ENCODE data around the gene NHSL1.

Gene NHSL1

GRCh38 chr6:138402838-138403187 lies 96.5 kb downstream of the NHSL1 start:
- DNase-seq (ENCODE audit: low spot score) = no peak

- no peak for DNase-seq (ENCODE audit: low spot score)
Observed at GRCh38 chr6:138401960-138402837, 97.1 kb downstream of the NHSL1 start.

- DNase-seq (ENCODE audit: low spot score) = no peak
Observed at GRCh38 chr6:138400326-138400725, 99.0 kb downstream of the NHSL1 start.

DNA sequence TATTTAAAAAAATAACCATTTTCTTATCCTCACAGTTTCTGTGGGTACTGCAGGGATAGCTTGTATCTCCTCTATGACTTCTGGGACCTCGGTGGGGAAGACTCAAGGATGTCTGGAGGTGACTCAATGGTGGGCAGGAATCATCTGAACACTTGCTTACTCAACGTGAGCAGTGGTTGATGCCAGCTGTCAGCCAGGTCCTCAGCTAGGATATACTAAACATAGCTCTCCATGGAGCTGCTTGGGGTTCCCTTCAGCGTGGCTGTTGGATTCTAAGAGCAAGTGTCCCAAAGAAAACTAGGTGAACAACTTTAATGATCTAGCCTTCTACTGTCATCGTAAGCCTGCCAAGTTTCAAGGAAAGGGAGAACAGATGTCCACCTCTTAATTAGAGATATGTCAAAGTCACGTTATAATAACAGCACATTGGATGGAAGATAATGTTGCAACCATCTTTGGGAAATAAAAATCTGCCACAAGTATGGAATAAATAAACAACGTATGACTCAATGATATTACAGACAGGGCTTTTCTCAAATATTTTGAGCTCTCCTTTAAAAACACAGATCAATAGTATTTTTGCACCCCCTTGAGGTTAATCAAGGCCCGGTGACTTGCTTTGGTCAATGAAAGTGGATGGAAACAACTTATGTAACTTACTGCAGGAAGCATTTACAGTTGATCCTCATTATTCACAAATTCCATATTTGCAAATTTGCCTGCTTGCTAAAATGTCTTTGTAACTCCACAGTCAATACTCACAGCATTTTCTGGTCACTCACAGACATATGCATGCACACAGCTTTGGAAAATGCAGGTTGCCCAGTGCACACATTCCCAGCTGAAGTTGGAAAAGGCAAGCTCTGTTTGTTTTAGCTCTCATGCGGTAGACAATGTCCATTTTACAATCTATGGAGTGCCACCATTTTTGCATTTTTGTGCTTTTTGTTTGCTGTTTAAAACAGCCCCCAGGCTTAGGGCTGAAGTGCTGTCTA lies 101.9 kb downstream of the NHSL1 start:
- no peak for DNase-seq (ENCODE audit: low spot score)

DNA sequence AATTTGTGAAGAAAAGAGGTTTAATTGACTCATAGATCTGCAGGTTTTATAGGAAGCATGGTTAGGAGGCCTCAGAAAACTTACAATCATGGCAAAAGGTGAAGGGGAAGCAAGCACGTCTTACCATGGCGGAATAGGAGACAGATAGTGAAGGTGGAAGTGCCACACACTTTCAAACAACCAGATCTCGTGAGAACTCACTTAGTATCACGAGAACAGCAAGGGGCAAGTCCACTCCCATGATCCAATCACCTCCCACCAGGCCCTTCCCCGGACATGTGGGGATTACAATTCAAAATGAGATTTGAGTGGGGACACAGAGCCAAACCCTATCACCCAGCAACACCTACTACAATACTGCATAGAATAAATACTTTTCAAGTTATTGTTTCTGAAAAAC lies 102.6 kb downstream of the NHSL1 start:
- DNase-seq (ENCODE audit: low spot score) = no peak

GRCh38 chr6:138393871-138394783 lies 105.2 kb downstream of the NHSL1 start:
- DNase-seq (ENCODE audit: low spot score) = no peak

GRCh38 chr6:138389551-138389950 lies 109.7 kb downstream of the NHSL1 start:
- no peak for DNase-seq (ENCODE audit: low spot score)

- DNase-seq (ENCODE audit: low spot score) = no peak
Observed at GRCh38 chr6:138387577-138388368, 111.5 kb downstream of the NHSL1 start.

- DNase-seq (ENCODE audit: low spot score) = no peak
Observed at GRCh38 chr6:138386897-138387296, 112.4 kb downstream of the NHSL1 start.

DNA sequence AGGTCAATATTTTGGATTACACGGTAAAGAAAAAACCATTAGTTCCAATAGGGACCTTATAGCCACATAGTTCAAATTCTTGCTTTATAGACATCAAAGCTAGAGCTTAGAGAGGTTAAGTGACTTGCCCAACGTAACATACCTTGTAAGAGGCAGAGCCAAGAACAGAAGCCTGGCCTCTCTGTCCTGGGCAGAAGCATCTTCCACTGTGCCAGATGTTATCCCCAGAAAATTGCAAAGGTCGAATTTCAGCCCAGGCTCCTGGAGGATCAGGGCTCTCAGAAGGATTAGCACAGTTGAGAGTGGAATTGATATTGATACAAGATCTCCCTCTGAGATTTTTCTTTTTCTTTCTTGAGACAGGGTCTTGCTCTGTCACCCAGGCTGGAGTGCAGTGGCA lies 115.5 kb downstream of the NHSL1 start:
- no peak for DNase-seq (ENCODE audit: low spot score)

- DNase-seq (ENCODE audit: low spot score) = no peak
Observed at GRCh38 chr6:138382498-138383265, 116.6 kb downstream of the NHSL1 start.

DNA sequence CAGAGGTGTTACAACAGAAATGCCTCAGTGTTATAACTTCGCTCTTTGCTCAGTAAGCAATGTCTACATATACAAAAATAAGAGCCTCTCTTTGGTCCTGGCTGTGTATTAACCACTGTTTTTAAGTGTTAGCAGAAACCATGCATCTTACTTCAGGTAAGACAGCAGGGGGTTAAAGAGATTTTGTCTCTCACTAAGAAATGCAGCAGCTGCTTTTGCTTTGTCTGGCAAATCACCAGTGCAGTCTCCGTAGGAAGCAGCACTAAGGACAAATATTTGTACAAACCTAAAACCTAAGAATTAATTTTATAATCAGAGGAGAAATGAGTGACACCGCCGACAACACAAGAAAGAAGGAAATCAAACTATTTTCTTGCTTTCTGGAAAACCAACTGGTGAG lies 120.8 kb downstream of the NHSL1 start:
- no peak for DNase-seq (ENCODE audit: low spot score)

DNA sequence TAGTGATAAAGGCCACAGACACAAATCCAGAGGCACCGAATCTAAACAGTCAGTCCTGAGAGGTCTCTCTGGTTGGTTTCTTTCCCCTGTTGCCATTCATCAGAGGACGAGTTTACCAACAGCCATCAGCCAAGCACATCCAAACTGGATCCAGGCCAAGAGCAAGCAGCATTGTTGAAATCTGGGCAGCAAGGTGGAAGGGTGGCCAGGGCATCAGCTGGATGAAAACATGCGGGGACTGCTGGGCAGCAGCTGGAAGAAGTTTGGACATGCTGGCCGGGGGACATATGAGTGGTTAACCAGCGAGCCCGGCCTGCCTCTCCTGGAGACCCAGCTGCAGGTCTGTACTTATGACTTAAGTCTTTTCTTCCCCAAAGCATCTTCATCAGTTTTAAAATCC lies 121.5 kb downstream of the NHSL1 start, which contains the start of gene SMIM28:
Gene SMIM28 (plus strand): TSS at position 62 of the 400 bp plus-strand sequence. CDS start 168 bp downstream, at position 230.
- DNase-seq (ENCODE audit: low spot score) = no peak

- DNase-seq (ENCODE audit: low spot score) = no peak
Observed at GRCh38 chr6:138377042-138377441, 122.3 kb downstream of the NHSL1 start.

DNA sequence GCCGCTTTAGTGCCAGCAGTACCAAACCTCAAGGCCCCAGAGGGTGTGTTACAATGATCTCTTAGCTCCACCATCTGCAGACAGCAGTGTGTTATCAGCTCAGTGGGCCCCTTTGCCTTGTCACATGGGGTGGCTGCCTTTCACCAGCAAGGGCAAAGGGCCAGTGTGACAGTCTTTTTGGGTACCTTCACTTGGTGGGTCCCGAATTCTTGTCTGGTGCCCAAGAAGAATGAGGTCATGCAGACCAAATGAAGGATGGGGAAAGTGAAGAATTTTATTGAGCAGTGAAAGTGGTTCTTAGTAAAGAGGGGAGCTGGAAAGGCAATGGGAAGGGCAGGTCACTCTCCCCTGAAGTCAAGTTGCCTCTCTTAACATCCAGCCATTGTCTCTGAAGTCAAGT lies 124.5 kb downstream of the NHSL1 start:
- no peak for DNase-seq (ENCODE audit: low spot score)

GRCh38 chr6:138374230-138374629 lies 125.1 kb downstream of the NHSL1 start:
- no peak for DNase-seq (ENCODE audit: low spot score)

- DNase-seq (ENCODE audit: low spot score) = no peak
Observed at GRCh38 chr6:138372711-138373463, 126.4 kb downstream of the NHSL1 start.

Measured in CD4-positive, alpha-beta T cell treated with Interleukin-15 for 4 hours (primary cell).